Measurements from ENCODE around the gene RTL1. TPM values are rescaled to one million over a fixed set of nuclear protein-coding genes. Genes with fewer than 3 reads are reported as not detected.

RTL1 gene
- total and polyA plus RNA-seq, 2 experiments from 2014 or later: 0.15 TPM; not detected in 1

DNA sequence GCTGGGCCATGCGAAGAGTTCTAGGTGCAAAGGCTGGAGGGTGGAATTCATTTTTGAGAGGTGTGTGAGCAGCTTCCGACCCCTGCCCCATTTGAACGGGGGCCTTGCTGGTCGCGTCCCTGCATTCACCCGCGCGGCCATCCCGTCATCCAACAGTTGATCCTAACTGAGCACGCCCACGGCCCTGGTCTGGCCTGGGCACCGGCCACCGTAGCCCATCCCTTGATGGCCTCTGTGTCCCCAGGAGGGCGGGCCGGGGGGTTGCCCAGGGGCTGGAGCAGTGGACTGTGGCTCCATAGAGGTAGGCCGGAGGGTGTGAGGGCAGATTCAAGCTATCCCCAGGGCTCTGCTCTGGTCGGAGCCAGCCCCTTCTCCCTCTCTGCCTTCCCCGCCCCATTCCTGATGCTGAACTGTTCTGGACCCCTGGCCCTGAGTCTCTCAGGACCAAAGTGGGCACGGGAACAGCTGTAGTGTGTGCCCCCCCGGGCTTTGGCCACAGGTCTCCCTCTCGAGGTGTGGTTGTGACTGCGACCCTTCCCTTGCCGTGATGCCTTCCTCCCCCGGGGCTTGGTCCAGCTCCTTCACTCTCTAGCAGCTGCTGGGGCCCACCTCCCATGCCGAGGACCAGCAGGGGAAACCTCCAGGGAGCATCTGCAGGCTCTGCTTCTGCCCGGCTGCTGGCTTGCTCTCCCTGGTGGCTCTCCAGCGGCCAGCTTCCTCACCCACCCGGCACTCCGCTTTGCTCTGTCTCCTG, 68.6 kb downstream of the RTL1 start:
- H3K27me3 ChIP-seq: no peaks in the 10 kb centered on the region
- no peaks in the 10 kb centered on the region for H3K9me3 ChIP-seq (ENCODE audit: low read depth)
- no peak for TF ChIP-seq CTCF (IDR thresholded peaks at IDR 0.05; ENCODE audit: low read depth, low read length)
- no peaks in the 10 kb centered on the region for H3K36me3 ChIP-seq
- no peak for DNase-seq (ENCODE audit: low read depth in 1 of 2, low spot score in 1 of 2)
- H3K4me3 ChIP-seq: no peak overlapping the region
- H3K4me1 ChIP-seq (ENCODE audit: low read depth): peaks cover 8% of the 10 kb centered on the region
- H3K27ac ChIP-seq: no peak overlapping the region

GRCh38 chr14:100834082-100834793, 69.3 kb downstream of the RTL1 start:
- no peak for DNase-seq (ENCODE audit: low read depth in 1 of 2, low spot score in 1 of 2)
- H3K27ac ChIP-seq: no peak overlapping the region
- no peaks in the 10 kb centered on the region for H3K36me3 ChIP-seq
- H3K4me1 ChIP-seq (ENCODE audit: low read depth): peaks cover 2% of the 10 kb centered on the region
- H3K9me3 ChIP-seq (ENCODE audit: low read depth): no peaks in the 10 kb centered on the region
- H3K4me3 ChIP-seq: no peak overlapping the region
- H3K27me3 ChIP-seq: no peaks in the 10 kb centered on the region
- TF ChIP-seq CTCF (IDR thresholded peaks at IDR 0.05; ENCODE audit: low read depth, low read length): no peak

DNA sequence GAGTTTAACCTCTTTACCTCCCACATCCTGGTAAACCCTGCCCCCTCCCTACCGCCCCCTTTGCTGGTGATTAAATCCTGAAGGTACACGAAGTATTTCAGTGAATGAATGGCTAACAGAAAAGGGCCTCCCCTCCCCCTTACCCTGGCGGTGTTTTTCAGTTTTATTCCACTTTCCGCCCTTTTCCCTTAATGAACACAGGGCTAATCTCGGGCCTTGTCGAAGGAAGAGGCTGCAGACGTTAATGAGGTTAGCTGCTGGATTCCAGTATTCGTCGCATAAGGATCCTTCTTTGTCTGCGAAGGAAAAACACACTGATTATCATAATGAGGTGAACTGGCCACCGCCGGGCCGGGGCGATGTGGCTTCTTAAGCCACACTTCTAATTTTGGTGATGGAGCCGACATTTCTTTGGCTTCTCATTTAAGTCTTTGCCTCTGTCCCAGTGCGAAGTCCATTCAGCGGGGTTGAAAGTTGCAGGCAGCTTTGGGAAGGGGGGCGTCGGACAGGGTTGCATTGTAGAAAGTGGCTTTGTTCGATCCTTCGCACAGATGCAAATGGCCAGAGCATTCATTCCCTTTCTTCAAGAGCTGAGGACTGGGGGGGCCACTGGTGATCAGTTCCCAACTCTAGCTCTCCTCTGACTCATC, 71.1 kb downstream of the RTL1 start:
- no peak for DNase-seq (ENCODE audit: low read depth in 1 of 2, low spot score in 1 of 2)
- H3K27ac ChIP-seq: no peak overlapping the region
- H3K4me1 ChIP-seq (ENCODE audit: low read depth): no peaks in the 10 kb centered on the region

GRCh38 chr14:100830681-100831080, 72.8 kb downstream of the RTL1 start:
- H3K4me3 ChIP-seq: no peak overlapping the region
- H3K4me1 ChIP-seq (ENCODE audit: low read depth): no peaks in the 10 kb centered on the region
- TF ChIP-seq CTCF (IDR thresholded peaks at IDR 0.05; ENCODE audit: low read depth, low read length): no peak
- no peaks in the 10 kb centered on the region for H3K9me3 ChIP-seq (ENCODE audit: low read depth)
- H3K27ac ChIP-seq: no peak overlapping the region
- H3K27me3 ChIP-seq: no peaks in the 10 kb centered on the region
- no peaks in the 10 kb centered on the region for H3K36me3 ChIP-seq
- DNase-seq (ENCODE audit: low read depth in 1 of 2, low spot score in 1 of 2): no peak

More for the DNA sequence above, 71.1 kb downstream of the RTL1 start:
- H3K4me3 ChIP-seq: no peak overlapping the region
- no peak for TF ChIP-seq CTCF (IDR thresholded peaks at IDR 0.05; ENCODE audit: low read depth, low read length)
- H3K36me3 ChIP-seq: no peaks in the 10 kb centered on the region
- no peaks in the 10 kb centered on the region for H3K9me3 ChIP-seq (ENCODE audit: low read depth)
- H3K27me3 ChIP-seq: no peaks in the 10 kb centered on the region

Other genes starting within 250 kb of the RTL1 start
- 24.0 and 28.8 TPM in 2 replicates for gene DLK1, start 176.8 kb downstream of the RTL1 start, total RNA-seq
- 30.4 and 64.1 TPM in 2 replicates for gene DLK1, start 176.8 kb downstream of the RTL1 start, polyA plus RNA-seq
- gene MEG3, start 77.6 kb downstream of the RTL1 start, total RNA-seq: not detected in 2 replicates
- gene MEG3, start 77.6 kb downstream of the RTL1 start, polyA plus RNA-seq: not detected in 2 replicates

Measured in cardiac muscle cell (in vitro differentiated cells and primary cell).